Activated naive CD4-positive, alpha-beta T cell treated with anti-CD3 and anti-CD28 coated beads for 36 hours (primary cell): ENCODE measurements around the gene ST6GALNAC4. TPM values are rescaled to one million over a fixed set of nuclear protein-coding genes. Genes with fewer than 3 reads are reported as not detected.

ENCODE experiments used
- CTCF ChIA-PET: fragments of 350-600 bp; sonication (Branson Sonifier 250); formaldehyde crosslinking; loops from one replicate; lab custom pipeline; 2021; ENCODE audit warnings: antibody characterized with exemption; lab: Charles Lee
- DNase-seq: peaks from one replicate; pipeline ENCODE4 v3.0.0-alpha.2; 2020
- H3K27ac Mint-ChIP-seq: one replicate; pipeline ENCODE4 v1.8.0; 2021; ENCODE audit warnings: mild to moderate bottlenecking, mixed read lengths
- H3K27me3 Mint-ChIP-seq: one replicate; pipeline ENCODE4 v1.8.0; 2021; ENCODE audit warnings: low read depth, mixed read lengths
- H3K36me3 Mint-ChIP-seq: one replicate; pipeline ENCODE4 v1.8.0; 2021; ENCODE audit warnings: low read depth, mixed read lengths
- H3K4me1 Mint-ChIP-seq: one replicate; pipeline ENCODE4 v1.8.0; 2021; ENCODE audit warnings: low read depth, mixed read lengths
- H3K4me3 Mint-ChIP-seq: one replicate; pipeline ENCODE4 v1.8.0; 2021; ENCODE audit warnings: mild to moderate bottlenecking, moderate library complexity, mixed read lengths
- H3K9me3 Mint-ChIP-seq: one replicate; pipeline ENCODE4 v1.8.0; 2021; ENCODE audit warnings: mixed read lengths
- intact Hi-C: fragments of 100-400 bp; cut with micrococcal nuclease; formaldehyde crosslinking; loops from one replicate; pipeline ENCODE4 v1.15.1; 2023
- total RNA-seq, 2 experiments: library from RNA; stranded (reverse); gene quantifications; one replicate each; pipeline ENCODE4 v1.2.3, GENCODE V29; 2021

The ST6GALNAC4 gene
- 10 to 100 TPM; 22.3 to 24.6 TPM for total RNA-seq

- CTCF ChIA-PET, result interaction anchor here (1.0 to 7.9 kb wide), 5 partner anchors 13 to 182 kb away, joined by 3 to 56 read pairs (median 3); partner anchors contain the start of gene TOR2A
- Mint-ChIP-seq H3K9me3 (no peaks in the 10 kb centered on the region), H3K36me3 (peaks cover 6% of the 10 kb centered on the region), H3K27ac (peak within 1 kb of the TSS; percentile 84), H3K4me3 (peak within 1 kb of the TSS; percentile 83), H3K4me1 (peaks cover 50% of the 10 kb centered on the region), H3K27me3 (no peaks in the 10 kb centered on the region)
- intact Hi-C loops, result loop anchor here (1.0 to 5.0 kb wide), 8 partner anchors 11 to 305 kb away; partner anchors contain the start of genes FPGS, PIP5KL1 and STXBP1
- DNase-seq, result peak; percentile 97
These were observed at the start of gene ST6GALNAC4 for GRCh38 chr9:127916720-127917581. TSS of gene ST6GALNAC4 (minus strand) at chr9:127917041. CDS start at chr9:127916419, 622 bp downstream.

GRCh38 chr9:127965953-127966352, 49.1 kb upstream of the ST6GALNAC4 start:
- Mint-ChIP-seq H3K4me1 (peaks cover 98% of the 10 kb centered on the region), H3K27me3 (no peaks in the 10 kb centered on the region), H3K9me3 (no peaks in the 10 kb centered on the region), H3K27ac (peak overlapping the region; percentile 99), H3K36me3 (peaks cover 28% of the 10 kb centered on the region), H3K4me3 (peak overlapping the region; percentile 84)
- CTCF ChIA-PET, result interaction anchor here (1.6 to 3.7 kb wide), 4 partner anchors 9 to 69 kb away, joined by 5 to 22 read pairs (median 8); no protein-coding TSS in a partner anchor
- no peak for DNase-seq
- intact Hi-C loops, result no loop called here

- intact Hi-C loops, result no loop called here
- DNase-seq, result peak; percentile 72
- no peaks in the 10 kb centered on the region for H3K9me3 Mint-ChIP-seq
- H3K36me3 Mint-ChIP-seq, result peaks cover 29% of the 10 kb centered on the region
- peaks cover 98% of the 10 kb centered on the region for H3K4me1 Mint-ChIP-seq
- peak overlapping the region; percentile 84 for H3K4me3 Mint-ChIP-seq
- H3K27me3 Mint-ChIP-seq, result no peaks in the 10 kb centered on the region
- peak overlapping the region; percentile 99 for H3K27ac Mint-ChIP-seq
- CTCF ChIA-PET, result interaction anchor here (0.6 to 3.7 kb wide), 8 partner anchors 8 to 71 kb away, joined by 3 to 22 read pairs (median 5); no protein-coding TSS in a partner anchor
These were observed 46.7 kb upstream of the ST6GALNAC4 start for GRCh38 chr9:127963359-127964064.

GRCh38 chr9:127963041-127963358, 46.2 kb upstream of the ST6GALNAC4 start:
- CTCF ChIA-PET, result interaction anchor here (1.4 to 3.7 kb wide), 6 partner anchors 8 to 72 kb away, joined by 4 to 22 read pairs (median 7); no protein-coding TSS in a partner anchor
- no peaks in the 10 kb centered on the region for H3K27me3 Mint-ChIP-seq
- H3K9me3 Mint-ChIP-seq, result no peaks in the 10 kb centered on the region
- peaks cover 98% of the 10 kb centered on the region for H3K4me1 Mint-ChIP-seq
- peak overlapping the region; percentile 99 for H3K27ac Mint-ChIP-seq
- H3K36me3 Mint-ChIP-seq, result peaks cover 29% of the 10 kb centered on the region
- DNase-seq, result no peak
- intact Hi-C loops, result no loop called here
- peak overlapping the region; percentile 84 for H3K4me3 Mint-ChIP-seq

- no peaks in the 10 kb centered on the region for H3K27me3 Mint-ChIP-seq
- intact Hi-C loops, result no loop called here
- no peaks in the 10 kb centered on the region for H3K9me3 Mint-ChIP-seq
- no peak for DNase-seq
- H3K4me3 Mint-ChIP-seq, result no peak overlapping the region
- peaks cover 32% of the 10 kb centered on the region for H3K36me3 Mint-ChIP-seq
- peak overlapping the region; percentile 99 for H3K27ac Mint-ChIP-seq
- CTCF ChIA-PET, result interaction anchor here (1.4 to 8.9 kb wide), 7 partner anchors 8 to 72 kb away, joined by 4 to 120 read pairs (median 8); no protein-coding TSS in a partner anchor
- H3K4me1 Mint-ChIP-seq, result peaks cover 97% of the 10 kb centered on the region
These were observed 45.4 kb upstream of the ST6GALNAC4 start for GRCh38 chr9:127962278-127962677.

- H3K27ac Mint-ChIP-seq, result peak overlapping the region; percentile 99
- DNase-seq, result no peak
- H3K27me3 Mint-ChIP-seq, result no peaks in the 10 kb centered on the region
- H3K36me3 Mint-ChIP-seq, result peaks cover 32% of the 10 kb centered on the region
- CTCF ChIA-PET, result interaction anchor here (1.7 to 8.9 kb wide), 3 partner anchors 9 to 73 kb away, joined by 4 to 120 read pairs (median 111); no protein-coding TSS in a partner anchor
- no peaks in the 10 kb centered on the region for H3K9me3 Mint-ChIP-seq
- H3K4me1 Mint-ChIP-seq, result peaks cover 97% of the 10 kb centered on the region
- no peak overlapping the region for H3K4me3 Mint-ChIP-seq
- intact Hi-C loops, result no loop called here
These were observed 44.8 kb upstream of the ST6GALNAC4 start for GRCh38 chr9:127961613-127962155.

- peak overlapping the region; percentile 99 for H3K27ac Mint-ChIP-seq
These were observed 44.3 kb upstream of the ST6GALNAC4 start for GRCh38 chr9:127961155-127961490.

GRCh38 chr9:127960410-127961154, 43.7 kb upstream of the ST6GALNAC4 start:
- intact Hi-C loops, result no loop called here
- Mint-ChIP-seq H3K36me3 (peaks cover 32% of the 10 kb centered on the region), H3K4me3 (peak overlapping the region; percentile 38)

More at GRCh38 chr9:127961155-127961490, 44.3 kb upstream of the ST6GALNAC4 start:
- Mint-ChIP-seq H3K4me1 (peaks cover 95% of the 10 kb centered on the region), H3K9me3 (no peaks in the 10 kb centered on the region), H3K36me3 (peaks cover 32% of the 10 kb centered on the region), H3K27me3 (no peaks in the 10 kb centered on the region), H3K4me3 (no peak overlapping the region)
- no peak for DNase-seq
- intact Hi-C loops, result no loop called here
- CTCF ChIA-PET, result interaction anchor here (1.7 to 8.9 kb wide), 3 partner anchors 9 to 73 kb away, joined by 4 to 120 read pairs (median 111); no protein-coding TSS in a partner anchor

GRCh38 chr9:127959841-127960409, 43.1 kb upstream of the ST6GALNAC4 start:
- intact Hi-C loops, result loop anchor here (1.0 to 5.0 kb wide), 2 partner anchors 10 to 132 kb away; no protein-coding TSS in a partner anchor
- peaks cover 95% of the 10 kb centered on the region for H3K4me1 Mint-ChIP-seq
- peak overlapping the region; percentile 99 for H3K27ac Mint-ChIP-seq
- H3K9me3 Mint-ChIP-seq, result no peaks in the 10 kb centered on the region
- H3K36me3 Mint-ChIP-seq, result peaks cover 29% of the 10 kb centered on the region
- DNase-seq, result no peak
- no peaks in the 10 kb centered on the region for H3K27me3 Mint-ChIP-seq
- H3K4me3 Mint-ChIP-seq, result peak overlapping the region; percentile 38
- CTCF ChIA-PET, result interaction anchor here (1.1 to 8.9 kb wide), 4 partner anchors 16 to 74 kb away, joined by 3 to 120 read pairs (median 60); no protein-coding TSS in a partner anchor

More at GRCh38 chr9:127960410-127961154, 43.7 kb upstream of the ST6GALNAC4 start:
- CTCF ChIA-PET, result interaction anchor here (1.1 to 8.9 kb wide), 5 partner anchors 10 to 74 kb away, joined by 3 to 120 read pairs (median 8); no protein-coding TSS in a partner anchor
- H3K27me3 Mint-ChIP-seq, result no peaks in the 10 kb centered on the region
- DNase-seq, result no peak
- peak overlapping the region; percentile 99 for H3K27ac Mint-ChIP-seq
- H3K4me1 Mint-ChIP-seq, result peaks cover 95% of the 10 kb centered on the region
- no peaks in the 10 kb centered on the region for H3K9me3 Mint-ChIP-seq

- peaks cover 27% of the 10 kb centered on the region for H3K36me3 Mint-ChIP-seq
- H3K27ac Mint-ChIP-seq, result peak overlapping the region; percentile 99
- CTCF ChIA-PET, result interaction anchor here (1.6 to 8.9 kb wide), 3 partner anchors 16 to 75 kb away, joined by 8 to 120 read pairs (median 111); no protein-coding TSS in a partner anchor
- no peaks in the 10 kb centered on the region for H3K27me3 Mint-ChIP-seq
- H3K9me3 Mint-ChIP-seq, result no peaks in the 10 kb centered on the region
- intact Hi-C loops, result loop anchor here (1.0 to 5.0 kb wide), 2 partner anchors 11 to 133 kb away; no protein-coding TSS in a partner anchor
- H3K4me3 Mint-ChIP-seq, result peak overlapping the region; percentile 38
- H3K4me1 Mint-ChIP-seq, result peaks cover 97% of the 10 kb centered on the region
- no peak for DNase-seq
These were observed 42.6 kb upstream of the ST6GALNAC4 start for GRCh38 chr9:127959398-127959797.
